HEK293 (cell line): ENCODE results near the gene KANK2.

Experiments
- BCL11A ChIP-seq: fragments of 450-650 bp; formaldehyde crosslinking; IDR thresholded peaks from 2 replicates; pipeline ENCODE4 v1.5.1; 2016; ENCODE audit warnings: low read depth, missing biosample characterization, missing genetic modification characterization
- KLF10 ChIP-seq: fragments of 450-650 bp; IDR thresholded peaks from 2 replicates; pipeline ENCODE4 v1.5.1; 2018; ENCODE audit warnings: missing biosample characterization, mild to moderate bottlenecking, missing genetic modification characterization
- REST ChIP-seq: fragments of 450-650 bp; formaldehyde crosslinking; IDR thresholded peaks from 2 replicates; pipeline ENCODE4 v1.5.1; 2016; ENCODE audit warnings: missing biosample characterization, missing genetic modification characterization
- SP2 ChIP-seq: fragments of 450-650 bp; formaldehyde crosslinking; IDR thresholded peaks from 2 replicates; pipeline ENCODE4 v1.5.1; 2016; ENCODE audit warnings: missing biosample characterization, missing genetic modification characterization
- TRIM28 ChIP-seq: IDR thresholded peaks from 2 replicates; pipeline ENCODE4 v1.6.1; 2011; ENCODE audit warnings: low read length, control low read depth, borderline replicate concordance
- ZBTB1 ChIP-seq: fragments of 450-650 bp; formaldehyde crosslinking; IDR thresholded peaks from 2 replicates; pipeline ENCODE4 v1.5.1; 2016; ENCODE audit warnings: missing biosample characterization, missing genetic modification characterization
- ZBTB7A ChIP-seq: fragments of 450-650 bp; formaldehyde crosslinking; IDR thresholded peaks from 2 replicates; pipeline ENCODE4 v1.5.1; 2016; ENCODE audit warnings: low read depth, missing biosample characterization, missing genetic modification characterization
- ZNF184 ChIP-seq: fragments of 450-650 bp; IDR thresholded peaks from 2 replicates; pipeline ENCODE4 v1.5.1; 2018; ENCODE audit warnings: missing biosample characterization, mild to moderate bottlenecking, missing genetic modification characterization
- ZNF350 ChIP-seq: fragments of 450-650 bp; formaldehyde crosslinking; IDR thresholded peaks from 2 replicates; pipeline ENCODE4 v1.5.0; 2017; ENCODE audit warnings: missing biosample characterization, mild to moderate bottlenecking, missing genetic modification characterization
- ZNF639 ChIP-seq: fragments of 450-650 bp; formaldehyde crosslinking; IDR thresholded peaks from 2 replicates; pipeline ENCODE4 v1.5.1; 2016; ENCODE audit warnings: missing biosample characterization, missing genetic modification characterization
- ZNF76 ChIP-seq: fragments of 450-650 bp; formaldehyde crosslinking; IDR thresholded peaks from 2 replicates; pipeline ENCODE4; 2016; ENCODE audit warnings: low read depth, missing biosample characterization, missing genetic modification characterization, borderline replicate concordance
- TF ChIP-seq, protein P1 (sequence below): fragments of 450-650 bp; formaldehyde crosslinking; IDR thresholded peaks from 2 replicates; pipeline ENCODE4 v1.5.1; 2016; ENCODE audit warnings: missing biosample characterization, missing genetic modification characterization

DNA sequence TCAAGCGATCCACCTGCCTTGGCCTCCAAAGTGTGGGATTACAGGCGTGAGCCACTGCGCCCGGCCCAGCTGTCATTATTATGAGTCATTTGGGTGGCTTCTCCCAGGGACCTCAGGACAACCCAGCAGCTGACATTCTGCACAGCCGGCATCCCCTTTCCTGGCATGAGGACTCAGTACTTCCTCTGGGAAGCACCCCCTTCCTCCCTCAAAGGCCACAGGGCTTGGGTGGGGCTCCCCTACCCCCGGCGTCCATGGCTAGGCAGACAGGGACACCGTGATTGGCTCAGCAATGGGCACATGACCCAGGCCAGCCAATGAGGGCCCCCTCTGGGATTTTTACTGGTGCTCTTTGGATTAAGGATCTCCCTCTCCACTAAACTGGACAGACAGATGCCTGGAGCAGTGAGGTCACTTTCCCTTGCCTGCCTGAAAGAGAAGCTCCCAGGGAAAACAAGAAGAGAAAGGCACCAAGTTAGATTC, 6.0 kb downstream of the KANK2 start:
- TF ChIP-seq REST (tag by site-specific recombination) (no peak), SP2 (tag by site-specific recombination) (peak; percentile 39), ZNF76 (tag by site-specific recombination) (no peak), ZBTB7A (tag by site-specific recombination) (no peak), ZNF184 (tag by site-specific recombination) (no peak), ZNF639 (tag by site-specific recombination) (no peak), KLF10 (tag by site-specific recombination) (no peak), ZNF350 (tag by site-specific recombination) (no peak), BCL11A (tag by site-specific recombination) (no peak), TRIM28 (no peak), ZBTB1 (tag by site-specific recombination) (no peak)
- TF ChIP-seq, protein P1, sequence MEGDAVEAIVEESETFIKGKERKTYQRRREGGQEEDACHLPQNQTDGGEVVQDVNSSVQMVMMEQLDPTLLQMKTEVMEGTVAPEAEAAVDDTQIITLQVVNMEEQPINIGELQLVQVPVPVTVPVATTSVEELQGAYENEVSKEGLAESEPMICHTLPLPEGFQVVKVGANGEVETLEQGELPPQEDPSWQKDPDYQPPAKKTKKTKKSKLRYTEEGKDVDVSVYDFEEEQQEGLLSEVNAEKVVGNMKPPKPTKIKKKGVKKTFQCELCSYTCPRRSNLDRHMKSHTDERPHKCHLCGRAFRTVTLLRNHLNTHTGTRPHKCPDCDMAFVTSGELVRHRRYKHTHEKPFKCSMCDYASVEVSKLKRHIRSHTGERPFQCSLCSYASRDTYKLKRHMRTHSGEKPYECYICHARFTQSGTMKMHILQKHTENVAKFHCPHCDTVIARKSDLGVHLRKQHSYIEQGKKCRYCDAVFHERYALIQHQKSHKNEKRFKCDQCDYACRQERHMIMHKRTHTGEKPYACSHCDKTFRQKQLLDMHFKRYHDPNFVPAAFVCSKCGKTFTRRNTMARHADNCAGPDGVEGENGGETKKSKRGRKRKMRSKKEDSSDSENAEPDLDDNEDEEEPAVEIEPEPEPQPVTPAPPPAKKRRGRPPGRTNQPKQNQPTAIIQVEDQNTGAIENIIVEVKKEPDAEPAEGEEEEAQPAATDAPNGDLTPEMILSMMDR (tag by site-specific recombination), result no peak
